NT2/D1 (cell line): Measurements from ENCODE around the gene TMEM164.

ENCODE experiments used
- SUZ12 ChIP-seq: IDR thresholded peaks from 2 replicates; pipeline ENCODE4 v1.6.1; 2011; ENCODE audit not compliant: insufficient read length, insufficient read depth; ENCODE audit errors: extremely low read depth
- YY1 ChIP-seq: IDR thresholded peaks from 2 replicates; pipeline ENCODE4 v1.6.1; 2011; ENCODE audit not compliant: insufficient read length, insufficient read depth

GRCh38 chrX:110020536-110020935 is 17.6 kb downstream of the TMEM164 start:
- TF ChIP-seq YY1 = no peak
- no peak for TF ChIP-seq SUZ12
